ENCODE measurements around the gene MKKS.

DNA sequence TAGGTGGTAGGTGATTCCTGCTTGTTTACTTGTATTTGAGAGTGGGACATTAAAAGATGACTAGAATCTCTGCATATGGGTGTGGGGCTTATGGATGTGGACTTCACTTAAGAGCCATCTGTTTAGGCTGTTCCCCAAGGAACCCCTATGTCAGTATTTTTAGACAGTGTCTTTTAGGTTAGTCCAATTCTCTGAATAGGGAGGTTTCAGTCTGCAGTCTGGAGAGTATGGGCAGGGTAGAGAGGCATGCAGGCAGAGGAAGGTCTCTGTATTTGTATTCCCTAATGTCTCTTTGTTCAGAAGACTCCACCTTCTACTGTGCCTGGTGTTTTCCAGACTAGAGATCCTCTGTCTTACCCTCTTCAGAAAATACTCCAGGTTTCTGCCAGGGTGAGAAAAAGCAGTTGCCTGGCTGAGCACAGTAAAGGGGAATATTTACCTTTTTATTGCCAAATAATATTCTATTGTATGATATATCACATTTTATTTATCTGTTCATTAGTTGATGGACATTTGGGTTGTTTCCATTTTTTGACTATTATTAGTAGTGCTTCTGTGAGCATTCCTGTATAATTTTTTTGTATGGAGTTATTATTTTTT is 20.2 kb upstream of the MKKS start:
- TF ChIP-seq YY1 (IDR thresholded peaks at IDR 0.05; ENCODE audit: extremely low read depth, insufficient replicate concordance, low read depth, low read length) (no peak), CEBPB (IDR thresholded peaks at IDR 0.05; ENCODE audit: low read depth) (no peak), EZH2 (IDR thresholded peaks at IDR 0.05) (no peak), RAD21 (IDR thresholded peaks at IDR 0.05; ENCODE audit: low read depth) (no peak), POLR2A (IDR thresholded peaks at IDR 0.05; ENCODE audit: borderline replicate concordance, extremely low read depth, insufficient read depth, insufficient read length) (no peak), SIN3A (IDR thresholded peaks at IDR 0.05; ENCODE audit: low read depth) (no peak), JUND (IDR thresholded peaks at IDR 0.05) (no peak), EZH2phosphoT487 (IDR thresholded peaks at IDR 0.05; ENCODE audit: borderline replicate concordance) (no peak), TCF7L2 (IDR thresholded peaks at IDR 0.05; ENCODE audit: borderline replicate concordance, extremely low read depth, insufficient read depth, insufficient read length) (no peak), ZNF274 (IDR thresholded peaks at IDR 0.05; ENCODE audit: low read depth, low read length) (no peak)
- TF ChIP-seq, protein P1, sequence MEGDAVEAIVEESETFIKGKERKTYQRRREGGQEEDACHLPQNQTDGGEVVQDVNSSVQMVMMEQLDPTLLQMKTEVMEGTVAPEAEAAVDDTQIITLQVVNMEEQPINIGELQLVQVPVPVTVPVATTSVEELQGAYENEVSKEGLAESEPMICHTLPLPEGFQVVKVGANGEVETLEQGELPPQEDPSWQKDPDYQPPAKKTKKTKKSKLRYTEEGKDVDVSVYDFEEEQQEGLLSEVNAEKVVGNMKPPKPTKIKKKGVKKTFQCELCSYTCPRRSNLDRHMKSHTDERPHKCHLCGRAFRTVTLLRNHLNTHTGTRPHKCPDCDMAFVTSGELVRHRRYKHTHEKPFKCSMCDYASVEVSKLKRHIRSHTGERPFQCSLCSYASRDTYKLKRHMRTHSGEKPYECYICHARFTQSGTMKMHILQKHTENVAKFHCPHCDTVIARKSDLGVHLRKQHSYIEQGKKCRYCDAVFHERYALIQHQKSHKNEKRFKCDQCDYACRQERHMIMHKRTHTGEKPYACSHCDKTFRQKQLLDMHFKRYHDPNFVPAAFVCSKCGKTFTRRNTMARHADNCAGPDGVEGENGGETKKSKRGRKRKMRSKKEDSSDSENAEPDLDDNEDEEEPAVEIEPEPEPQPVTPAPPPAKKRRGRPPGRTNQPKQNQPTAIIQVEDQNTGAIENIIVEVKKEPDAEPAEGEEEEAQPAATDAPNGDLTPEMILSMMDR (IDR thresholded peaks at IDR 0.05 in 2 of 3, conservative IDR thresholded peaks at IDR 0.05 in 1 of 3; ENCODE audit: borderline replicate concordance in 1 of 3, insufficient read depth in 1 of 3, low read depth in 2 of 3, low read length in 2 of 3): no peak
- TF ChIP-seq, protein P2, sequence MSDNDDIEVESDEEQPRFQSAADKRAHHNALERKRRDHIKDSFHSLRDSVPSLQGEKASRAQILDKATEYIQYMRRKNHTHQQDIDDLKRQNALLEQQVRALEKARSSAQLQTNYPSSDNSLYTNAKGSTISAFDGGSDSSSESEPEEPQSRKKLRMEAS (IDR thresholded peaks at IDR 0.05): no peak

All from HCT116 (cell line).